GM21423 (cell line): ENCODE data around the gene TMEM30B.
"Not testable (repeated sequence)": the region's sequence is repeated elsewhere in the genome, so short reads cannot be mapped to it uniquely, and the experiment has no call there.

Experiments
- ATAC-seq: cut with Tn5 transposase; IDR thresholded peaks from one replicate; pipeline ENCODE4 v1.9.1; 2021; ENCODE audit warnings: mild to moderate bottlenecking, moderate library complexity; ENCODE audit not compliant: unreplicated experiment

TMEM30B gene

DNA sequence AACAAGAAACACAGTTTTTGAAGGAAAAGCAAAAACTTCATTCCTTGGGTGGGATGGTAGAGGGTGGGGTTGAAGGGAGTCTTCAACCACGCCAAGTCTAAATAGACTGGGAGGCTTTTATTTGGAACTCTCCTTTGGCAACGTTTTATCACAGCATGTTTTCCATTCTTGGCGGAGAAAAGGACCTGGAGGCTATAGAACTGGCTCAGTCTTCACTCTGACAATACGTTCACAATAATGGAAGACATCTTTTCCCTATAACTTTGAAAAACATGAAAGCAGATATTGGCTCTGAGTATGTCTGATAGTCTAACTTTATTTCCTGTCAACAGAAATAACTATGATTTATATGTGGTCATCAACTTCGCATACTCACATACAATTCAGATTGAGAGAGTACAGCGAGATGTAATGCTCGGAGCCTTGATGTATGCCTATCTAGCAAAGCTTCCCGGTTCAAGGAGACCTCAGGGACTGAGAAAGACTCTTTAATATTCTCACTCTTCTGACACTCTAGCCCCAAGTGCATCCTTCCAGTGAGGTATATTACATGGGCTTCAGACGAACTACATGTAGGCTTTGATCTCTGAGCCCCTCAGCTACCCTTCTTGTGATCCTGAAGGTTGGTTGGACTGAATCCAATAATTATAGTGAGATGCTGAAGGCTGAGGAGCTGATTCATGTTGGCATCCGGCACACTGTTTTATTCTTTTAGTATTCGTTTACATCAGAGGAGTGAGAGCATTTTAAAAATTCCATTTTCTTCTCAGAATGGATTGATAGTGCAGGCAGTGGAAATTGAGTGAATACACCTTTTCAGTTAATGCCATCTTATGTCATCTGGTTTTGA, 14.0 kb downstream of the TMEM30B start:
- no peak for ATAC-seq

DNA sequence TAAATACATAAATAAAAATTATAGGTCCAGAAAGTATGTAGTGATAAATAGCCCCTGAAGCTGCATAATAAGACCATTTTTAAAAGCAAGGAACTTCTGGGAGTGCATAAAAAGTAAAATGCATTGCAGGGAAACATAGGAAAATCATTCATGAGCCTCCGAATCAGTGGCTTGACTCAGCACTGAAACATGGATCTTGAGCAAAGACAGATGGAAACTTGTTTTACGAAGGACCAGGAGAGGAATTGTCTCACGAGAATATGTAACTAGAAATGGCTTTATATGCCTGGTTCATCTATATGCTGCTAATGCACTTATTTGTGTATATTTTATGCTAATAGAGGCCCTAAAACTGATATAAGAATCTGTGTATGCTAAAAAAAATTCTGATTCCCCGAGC, 14.7 kb downstream of the TMEM30B start:
- ATAC-seq, result no peak

DNA sequence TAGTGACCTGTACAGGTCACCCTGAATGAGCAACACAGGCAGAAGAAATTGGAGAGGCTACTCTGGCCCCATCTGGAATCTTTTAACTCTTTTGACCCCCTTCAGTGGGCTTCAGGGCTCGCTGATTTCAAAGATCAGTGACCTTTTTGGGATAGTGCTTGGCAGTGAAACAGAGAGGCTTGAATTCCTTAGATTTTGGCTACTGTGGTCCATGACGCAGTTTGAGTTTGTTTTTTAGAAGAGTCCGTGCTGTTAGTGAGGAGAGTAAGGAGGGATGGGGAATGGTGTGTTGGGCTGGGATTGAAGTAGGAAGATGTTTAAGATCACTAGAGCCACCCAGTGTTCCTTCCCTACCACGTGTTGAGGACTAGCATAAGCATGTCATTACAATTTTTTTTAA, 16.5 kb downstream of the TMEM30B start:
- ATAC-seq, result no peak

DNA sequence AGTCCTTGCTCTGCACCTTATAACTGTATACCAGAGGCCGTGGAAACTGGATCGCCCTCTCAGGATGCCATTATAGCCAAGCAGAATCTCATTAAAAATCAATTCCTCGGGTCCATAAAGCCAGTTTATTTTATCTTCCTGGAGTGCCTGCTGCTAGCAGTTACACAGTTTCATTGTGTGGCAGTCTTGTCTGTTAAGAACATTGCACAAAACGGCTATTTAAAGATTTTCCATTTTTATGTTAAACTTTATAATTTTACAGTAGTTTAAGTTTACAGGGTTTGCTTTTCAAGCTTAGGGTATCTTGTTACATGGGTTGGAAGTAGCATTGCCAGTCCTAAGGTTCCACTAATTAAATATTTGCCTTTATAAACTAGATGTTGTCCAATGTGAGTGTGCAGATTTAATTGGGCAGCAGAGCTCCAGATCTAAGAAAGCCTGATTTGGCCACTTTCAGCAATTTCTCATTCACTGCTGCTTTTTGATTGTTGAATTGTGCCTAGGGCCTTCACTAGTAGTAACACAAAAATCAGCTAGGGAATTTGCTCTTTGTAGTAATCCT, 17.0 kb downstream of the TMEM30B start:
- ATAC-seq, result no peak

DNA sequence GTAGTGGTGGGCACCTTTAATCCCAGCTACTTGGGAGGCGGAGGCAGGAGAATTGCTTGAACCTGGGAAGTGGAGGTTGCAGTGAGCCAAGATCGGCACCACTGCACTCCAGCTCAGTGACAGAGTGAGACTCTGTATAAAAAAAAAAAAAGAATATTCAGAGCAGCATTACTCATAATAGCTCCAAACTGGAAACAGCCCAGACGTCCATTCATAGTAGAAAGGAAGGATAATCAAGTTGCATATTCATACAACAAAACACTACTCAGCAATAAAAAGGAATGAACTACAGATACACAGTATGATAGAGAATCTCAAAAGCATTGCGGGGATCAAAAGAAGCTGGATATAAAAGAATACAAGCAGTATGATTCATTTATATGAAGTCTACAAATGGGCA, 19.1 kb downstream of the TMEM30B start:
- no peak for ATAC-seq

DNA sequence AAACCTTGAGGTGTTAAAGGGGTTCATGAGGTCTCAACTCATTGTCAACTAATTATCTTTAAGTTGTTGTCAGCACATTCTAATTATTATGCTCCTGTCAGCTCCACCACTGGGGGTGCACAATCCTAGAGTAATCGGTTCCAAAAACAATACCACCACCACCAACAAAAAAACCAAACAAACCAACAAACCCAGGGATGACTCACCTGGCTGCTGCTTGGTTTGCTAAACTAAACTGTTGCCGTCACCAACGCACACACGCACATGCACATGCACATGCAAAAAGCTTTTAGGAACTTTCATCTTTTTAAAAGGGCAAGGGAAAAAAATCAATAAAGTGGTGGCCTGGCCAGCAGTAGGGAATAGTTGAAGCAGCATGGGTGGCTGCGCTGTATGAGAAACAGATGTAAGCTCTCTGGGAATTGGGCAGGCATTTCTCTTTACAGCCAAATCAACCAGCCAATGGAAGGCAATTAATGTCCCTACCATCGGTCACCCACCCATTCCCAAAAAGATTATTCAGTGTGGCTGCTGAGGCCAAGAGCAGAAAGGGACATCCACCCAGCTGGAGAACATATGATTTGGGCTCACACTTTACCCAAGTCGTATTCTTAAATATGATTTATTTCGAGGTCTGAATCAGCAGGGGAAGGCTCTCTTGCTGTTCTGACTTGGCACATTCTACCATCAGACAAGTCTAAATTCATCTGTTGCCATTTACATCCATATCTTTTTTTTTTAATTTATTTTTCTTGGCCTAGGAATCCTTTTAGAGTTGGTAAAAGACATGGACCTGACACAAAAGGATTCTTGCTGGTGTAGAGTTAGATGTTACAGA, 20.0 kb downstream of the TMEM30B start:
- ATAC-seq, result no peak

DNA sequence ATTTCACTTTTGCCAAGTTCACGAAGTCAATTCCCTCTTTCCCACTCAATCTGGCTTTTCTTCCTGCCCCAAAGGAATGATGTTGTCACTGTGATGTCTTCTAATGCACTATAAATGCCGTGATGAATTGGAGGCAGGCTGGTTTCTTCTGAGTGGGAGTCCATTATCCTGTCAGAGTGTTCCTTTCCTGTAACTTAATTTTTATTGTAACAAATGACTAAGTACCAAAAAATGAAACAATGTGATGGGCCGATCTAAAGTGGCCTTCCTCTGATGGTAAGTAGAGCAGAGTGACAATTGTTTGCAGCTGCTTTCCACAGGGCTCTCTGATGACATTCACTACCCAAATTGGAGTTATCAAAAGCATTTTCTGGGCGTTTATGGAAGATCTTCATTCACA, 22.2 kb downstream of the TMEM30B start:
- ATAC-seq, result no peak

DNA sequence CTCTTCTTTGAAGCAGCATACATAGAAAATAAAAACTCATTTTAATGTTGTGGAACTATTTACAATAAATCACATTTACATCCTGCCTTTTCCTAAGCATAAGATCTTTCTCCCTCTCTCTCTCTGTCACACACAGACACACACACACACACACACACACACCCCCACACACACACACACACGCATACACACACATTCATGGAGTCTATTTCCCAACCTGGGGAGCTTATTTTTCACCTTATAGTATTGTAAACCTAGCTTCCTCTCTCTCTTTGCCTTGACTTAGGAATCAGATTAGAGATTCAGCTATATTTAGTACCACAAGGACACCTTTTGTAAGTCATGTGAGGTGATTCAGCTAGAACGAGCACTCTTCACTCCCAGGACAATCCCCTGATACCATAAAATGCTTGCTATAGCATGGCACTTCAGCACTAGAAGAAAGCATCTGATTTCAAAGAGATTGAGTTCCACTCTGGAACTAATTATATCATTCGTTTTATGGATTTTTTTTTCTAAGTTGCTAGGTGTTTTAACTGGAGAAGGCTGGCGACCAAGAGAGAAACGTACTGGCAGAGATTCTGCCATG, 23.6 kb downstream of the TMEM30B start:
- no peak for ATAC-seq

DNA sequence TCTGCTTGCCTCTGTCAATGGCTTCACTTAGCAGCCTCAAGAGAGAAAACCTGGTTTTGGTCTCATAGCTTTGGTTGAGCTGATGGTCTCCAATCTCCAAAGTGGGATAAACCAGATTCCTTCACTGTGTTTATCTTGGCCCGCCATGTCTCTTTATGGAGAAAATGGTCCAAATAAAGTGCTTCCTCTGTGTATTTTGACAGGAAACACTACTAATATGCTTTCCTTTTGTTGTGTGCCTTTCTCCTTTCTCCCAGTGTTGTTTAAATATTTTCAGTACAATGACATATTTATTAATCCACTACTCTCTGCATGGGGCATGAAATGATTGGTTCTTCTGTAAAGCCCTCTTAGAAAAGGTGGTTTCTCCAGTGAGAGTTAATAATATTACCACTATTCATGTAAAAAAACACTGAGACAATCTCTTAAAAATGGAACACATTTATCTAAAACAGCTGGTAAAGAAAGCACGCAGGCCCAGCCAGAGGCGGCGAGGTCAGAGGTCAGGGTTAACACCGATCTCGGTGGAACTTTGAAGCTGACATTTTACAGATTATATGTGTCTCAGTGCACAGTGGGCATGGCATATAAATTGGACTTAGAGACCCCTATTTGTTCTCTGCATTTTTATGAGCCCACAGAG, 24.2 kb downstream of the TMEM30B start:
- ATAC-seq, result no peak

DNA sequence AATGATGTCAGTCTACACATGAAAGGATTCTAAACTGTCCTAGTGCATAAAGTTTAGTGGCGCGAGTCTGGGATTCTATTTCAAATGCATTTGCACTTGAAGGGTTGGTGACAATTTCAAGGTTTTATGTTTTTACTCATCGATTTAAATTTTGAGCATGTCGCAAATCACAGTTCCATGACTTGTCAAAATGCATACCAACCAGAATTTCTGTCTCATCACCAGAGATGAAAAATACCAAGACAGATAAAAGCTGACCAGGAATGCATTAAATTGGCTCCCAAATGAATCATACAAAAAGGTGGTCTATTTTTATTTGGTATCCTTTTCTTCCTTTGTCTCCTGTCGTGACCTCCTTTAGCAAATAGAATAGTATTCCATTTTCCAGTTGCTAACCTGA, 25.2 kb downstream of the TMEM30B start:
- no peak for ATAC-seq

DNA sequence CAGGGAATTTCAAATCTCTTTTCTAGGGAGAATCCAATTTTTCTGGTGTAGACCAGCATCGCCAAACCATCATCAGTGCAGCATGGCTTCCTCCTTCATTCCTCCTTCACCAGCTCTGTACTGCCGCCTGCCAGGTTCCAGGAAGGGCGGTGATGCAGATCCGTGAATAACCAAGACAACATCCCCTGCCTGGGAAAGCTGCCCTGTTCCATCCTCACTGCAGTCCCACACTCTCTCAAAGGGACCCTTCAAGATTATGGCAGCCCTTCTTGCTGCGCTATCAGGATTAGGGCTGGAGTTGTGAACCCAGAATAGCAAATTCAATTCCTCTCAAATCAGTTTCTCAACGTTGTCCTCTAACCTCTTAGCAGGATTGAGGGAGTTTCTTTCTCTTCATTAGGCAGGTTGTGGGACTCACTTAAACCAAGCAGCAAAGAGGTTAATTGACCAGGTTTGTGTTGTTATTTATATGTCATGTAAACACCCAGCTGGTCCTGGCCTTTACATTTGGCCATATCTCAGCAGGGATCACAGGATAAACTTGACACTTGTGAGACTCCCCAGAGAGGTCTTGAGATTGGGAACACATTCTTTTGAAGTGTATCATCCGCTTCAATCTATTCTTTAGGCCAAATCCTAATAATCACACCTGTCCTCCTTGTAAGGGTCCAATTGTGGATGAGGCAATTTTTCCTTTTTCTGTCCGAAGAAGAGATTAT, 26.2 kb downstream of the TMEM30B start:
- ATAC-seq, result no peak

DNA sequence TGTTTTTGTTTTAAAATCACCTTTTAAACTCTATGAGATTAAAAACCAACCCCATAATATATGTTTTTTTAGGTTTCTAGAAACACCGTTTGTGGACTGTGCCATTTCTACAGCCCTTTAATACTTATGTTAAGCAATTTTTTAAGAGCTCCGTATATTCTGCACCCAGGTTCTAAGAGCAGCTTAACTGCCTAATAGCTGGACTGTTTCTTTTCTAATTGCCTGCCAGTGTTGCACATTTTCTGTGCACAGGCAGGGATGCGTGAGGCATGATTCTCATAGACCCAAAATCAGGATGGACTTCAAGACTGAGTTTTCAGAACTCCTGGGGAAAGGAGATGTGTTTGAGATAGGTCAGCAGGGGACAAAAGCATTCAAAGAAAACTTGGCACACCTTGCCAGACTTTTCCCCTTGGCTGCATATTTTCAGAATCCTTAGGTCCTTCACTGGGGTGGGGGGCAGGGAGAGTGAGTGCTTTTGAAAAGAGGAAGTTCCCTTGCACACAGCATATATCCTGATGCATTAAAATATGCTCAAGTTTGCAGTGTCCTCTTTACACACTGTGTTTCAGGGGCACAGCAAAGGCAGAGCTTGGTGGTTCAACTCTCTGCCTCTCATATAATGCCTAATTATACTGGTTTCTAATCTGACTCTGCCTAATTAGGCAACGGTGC, 27.9 kb downstream of the TMEM30B start:
- ATAC-seq, result no peak

DNA sequence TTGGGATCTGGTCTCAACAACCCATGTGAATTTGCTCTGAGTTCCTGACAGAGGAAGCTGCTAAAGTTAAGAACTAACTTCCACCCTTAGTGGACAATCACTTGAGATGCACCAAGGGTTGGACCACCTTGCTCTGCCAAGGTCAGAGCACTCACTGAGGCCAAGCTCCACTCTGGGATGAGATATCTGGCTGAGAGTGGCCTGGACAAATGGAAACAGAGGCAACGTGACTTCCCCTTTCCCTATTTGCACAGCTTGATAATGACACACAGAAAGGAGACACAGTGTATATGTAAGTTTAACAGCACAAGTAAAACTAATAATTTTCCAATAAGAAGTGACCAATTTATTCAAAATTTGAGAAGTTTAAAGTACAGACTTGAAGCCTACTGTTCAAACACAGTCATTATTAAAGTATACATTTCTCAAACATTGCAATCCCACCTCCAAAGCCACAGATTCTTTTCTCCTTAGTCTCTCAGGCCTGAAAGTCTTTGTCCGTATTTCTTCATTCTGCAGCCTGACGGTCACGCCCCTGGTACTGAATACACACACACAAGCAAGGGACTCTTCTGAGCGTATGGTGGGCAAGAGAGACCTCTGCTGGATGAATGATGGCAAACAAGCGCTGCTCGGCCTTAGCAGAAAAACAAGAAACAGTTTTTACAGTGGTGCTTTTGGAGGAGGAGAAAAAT, 28.6 kb downstream of the TMEM30B start:
- ATAC-seq, result peak; percentile 90

DNA sequence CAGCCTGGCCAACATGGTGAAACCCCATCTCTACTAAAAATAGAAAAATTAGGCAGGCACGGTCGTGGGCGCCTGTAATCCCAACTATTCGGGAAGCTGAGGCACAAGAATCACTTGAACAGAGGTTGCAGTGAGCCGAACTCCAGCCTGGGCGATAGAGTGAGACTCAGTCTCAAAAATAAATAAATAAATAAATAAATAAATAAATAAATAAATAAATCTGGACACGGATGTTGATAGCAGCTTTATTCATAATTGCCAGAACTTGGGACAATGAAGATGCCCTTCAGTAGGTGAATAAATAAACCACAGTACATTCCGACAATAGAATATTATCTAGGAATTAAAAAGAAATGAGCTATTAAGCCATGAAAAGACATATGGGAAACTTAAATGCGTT, 31.1 kb downstream of the TMEM30B start:
- ATAC-seq, result no peak

DNA sequence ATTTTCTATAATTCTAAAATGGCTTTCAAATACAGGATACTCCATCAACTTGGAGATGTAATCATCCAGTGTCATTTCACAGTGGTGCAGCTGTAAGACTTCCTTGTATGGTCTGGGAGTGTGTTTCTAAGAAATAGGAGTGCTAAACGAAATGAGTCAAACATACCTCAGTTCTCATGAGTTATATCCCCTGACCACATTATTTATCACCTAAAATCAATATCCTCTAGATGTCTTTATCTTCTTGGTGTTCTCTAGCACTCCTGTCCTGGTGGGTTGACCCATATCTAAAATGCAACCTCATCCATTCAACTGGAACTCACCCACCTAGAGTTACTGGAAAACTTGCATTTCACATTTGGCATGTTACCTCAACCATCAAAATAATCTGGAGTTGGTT, 33.2 kb downstream of the TMEM30B start:
- ATAC-seq, result no peak

DNA sequence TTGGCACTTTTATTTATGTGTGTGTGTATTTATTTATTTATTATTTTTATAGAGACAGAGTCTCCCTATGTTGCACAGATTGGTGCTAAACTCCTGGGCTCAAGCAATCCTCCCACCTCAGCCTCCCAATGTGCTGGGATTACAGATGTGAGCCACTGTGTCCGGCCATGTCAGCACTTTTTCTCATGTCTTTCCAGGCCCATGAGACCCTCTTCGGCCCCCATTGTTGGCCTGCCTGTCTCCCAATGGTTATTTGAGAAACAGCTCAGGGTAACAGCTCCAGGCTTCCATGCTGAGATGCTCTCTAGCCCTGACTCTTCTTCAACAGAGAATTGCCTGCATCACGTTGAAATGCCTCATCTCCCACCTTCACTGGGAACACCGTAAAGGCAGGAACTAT, 34.4 kb downstream of the TMEM30B start:
- no peak for ATAC-seq

DNA sequence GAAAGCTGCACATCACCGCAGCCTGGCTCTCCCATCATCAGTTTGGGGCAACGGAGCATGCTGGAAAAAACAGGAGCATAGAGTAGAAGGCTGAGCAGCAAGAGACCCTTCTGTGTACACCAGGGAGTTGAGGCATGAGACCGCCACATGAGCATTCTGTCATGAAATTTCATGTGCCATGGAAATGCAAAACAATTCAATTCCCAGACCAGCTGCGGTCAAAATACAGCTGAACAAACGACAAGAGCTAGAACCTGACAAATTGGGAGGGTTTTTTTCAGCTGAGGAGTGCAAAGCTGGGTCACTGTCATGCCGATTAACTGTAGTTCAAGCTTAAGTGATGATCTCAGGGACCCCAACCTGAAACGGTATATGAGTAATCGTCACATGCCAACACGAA, 37.1 kb downstream of the TMEM30B start:
- ATAC-seq, result no peak

DNA sequence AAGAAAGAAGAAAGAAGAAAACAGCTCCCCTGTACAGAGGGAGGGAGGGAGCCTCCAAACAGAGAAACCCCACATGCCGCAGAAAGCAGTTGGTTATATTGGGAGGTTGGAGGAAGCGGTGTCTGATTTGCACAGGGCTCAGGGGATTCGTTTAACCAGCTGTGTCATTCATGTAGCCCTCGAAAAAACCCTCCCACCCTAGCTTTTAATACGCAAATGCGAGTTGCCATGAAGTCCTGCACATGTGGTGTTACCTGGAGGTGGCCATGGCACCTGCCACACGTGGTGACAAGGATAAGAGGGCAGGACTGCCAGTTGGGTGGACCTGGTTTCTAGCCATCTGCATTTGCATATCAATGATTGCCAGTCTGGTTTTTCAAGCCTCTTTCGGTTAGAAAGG, 40.9 kb downstream of the TMEM30B start:
- no peak for ATAC-seq

DNA sequence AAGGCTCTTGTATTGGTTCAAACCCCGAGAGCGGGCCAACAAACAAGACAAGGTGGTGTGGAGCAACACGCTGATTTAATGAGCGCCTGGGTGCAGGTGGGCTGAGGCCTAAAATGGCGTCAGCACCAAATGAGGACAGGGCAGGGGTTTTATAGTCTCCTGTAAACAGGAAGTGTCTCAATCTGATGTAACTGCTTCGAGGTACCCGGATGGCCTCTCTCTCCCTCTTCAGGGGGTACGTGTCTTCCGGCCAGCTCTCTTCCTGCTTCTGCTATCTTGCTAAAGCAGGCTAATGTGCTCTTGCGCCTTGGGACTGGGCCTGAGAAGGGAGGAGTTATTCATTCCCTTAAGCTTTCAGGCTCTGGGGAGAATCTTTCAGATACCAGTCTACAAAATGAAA, 41.9 kb downstream of the TMEM30B start:
- ATAC-seq, result not testable (repeated sequence)
